ENCODE data around the gene GJB2. TPM values are rescaled to one million over a fixed set of nuclear protein-coding genes. Genes with fewer than 3 reads are reported as not detected.

The GJB2 gene
- total RNA-seq, 8 experiments from 2014 or later = 0.05 to 3.6 (median 0.17) TPM; not detected in 3

DNA sequence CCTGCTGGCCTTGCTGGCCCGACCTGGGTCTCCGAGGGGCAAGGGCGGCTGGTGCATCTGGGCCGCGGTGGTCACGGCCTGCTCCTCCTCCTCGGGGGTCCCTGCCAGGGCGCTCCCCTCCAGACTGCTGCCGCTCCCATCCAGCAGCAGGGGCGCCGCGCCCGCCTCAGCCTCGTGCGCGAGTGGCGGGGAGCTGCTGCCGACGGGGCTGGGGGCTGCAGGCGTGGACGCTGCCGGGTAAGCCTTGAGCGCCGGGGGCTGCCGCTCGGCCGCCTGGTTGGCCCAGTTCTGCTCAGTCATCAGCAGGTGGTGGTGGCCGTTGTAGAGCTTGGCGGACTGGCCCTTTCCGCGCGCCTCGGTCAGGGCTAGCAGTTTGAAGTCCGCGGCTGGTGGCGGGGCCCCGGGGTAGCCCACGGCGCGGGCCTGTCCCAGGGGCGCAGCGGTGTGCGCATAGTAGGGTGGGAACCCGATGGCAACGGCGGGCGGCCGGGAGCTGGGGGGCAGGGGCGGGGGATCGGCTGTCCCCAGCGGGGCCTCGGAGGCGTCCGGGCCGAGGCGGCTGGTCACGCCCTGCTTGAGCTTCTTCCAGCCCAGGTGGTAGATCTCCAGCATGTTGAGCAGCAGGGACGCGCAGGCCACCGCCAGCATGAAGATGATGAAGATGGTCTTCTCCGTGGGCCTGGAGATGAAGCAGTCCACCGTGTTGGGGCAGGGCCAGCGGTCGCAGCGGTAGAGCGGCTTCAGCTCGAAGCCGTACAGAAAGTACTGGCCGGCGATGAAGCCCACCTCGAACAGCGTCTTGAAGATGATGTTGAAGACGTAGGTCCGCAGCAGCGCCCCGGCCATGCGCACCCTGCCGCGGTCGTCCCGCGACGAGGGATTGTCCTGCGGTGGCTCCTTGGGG lies 50.5 kb downstream of the GJB2 start:
- WGBS, 10 experiments = 12 to 100% (median 22%) methylated on average over 5 to 40 of the region's 84 CpGs; no CpG with 5 or more reads in 7 of the 10 experiments
- H3K4me1 ChIP-seq (replicated peaks in 1 of 2) = no peaks in the 10 kb centered on the region
- H3K27ac ChIP-seq = no peak overlapping the region
- ATAC-seq (replicated peaks in 6 of 8) = peak in 3 of 8 experiments; percentile 42 to 46 (median 44)
- H3K4me3 ChIP-seq = no peak overlapping the region
- in situ Hi-C loops (cut with MboI; ENCODE audit: low pct_unique_long_range_greater_than_20kb in 2 of 9, low sequenced_read_pairs in 9 of 9, unreplicated experiment in 9 of 9) = no loop called here

DNA sequence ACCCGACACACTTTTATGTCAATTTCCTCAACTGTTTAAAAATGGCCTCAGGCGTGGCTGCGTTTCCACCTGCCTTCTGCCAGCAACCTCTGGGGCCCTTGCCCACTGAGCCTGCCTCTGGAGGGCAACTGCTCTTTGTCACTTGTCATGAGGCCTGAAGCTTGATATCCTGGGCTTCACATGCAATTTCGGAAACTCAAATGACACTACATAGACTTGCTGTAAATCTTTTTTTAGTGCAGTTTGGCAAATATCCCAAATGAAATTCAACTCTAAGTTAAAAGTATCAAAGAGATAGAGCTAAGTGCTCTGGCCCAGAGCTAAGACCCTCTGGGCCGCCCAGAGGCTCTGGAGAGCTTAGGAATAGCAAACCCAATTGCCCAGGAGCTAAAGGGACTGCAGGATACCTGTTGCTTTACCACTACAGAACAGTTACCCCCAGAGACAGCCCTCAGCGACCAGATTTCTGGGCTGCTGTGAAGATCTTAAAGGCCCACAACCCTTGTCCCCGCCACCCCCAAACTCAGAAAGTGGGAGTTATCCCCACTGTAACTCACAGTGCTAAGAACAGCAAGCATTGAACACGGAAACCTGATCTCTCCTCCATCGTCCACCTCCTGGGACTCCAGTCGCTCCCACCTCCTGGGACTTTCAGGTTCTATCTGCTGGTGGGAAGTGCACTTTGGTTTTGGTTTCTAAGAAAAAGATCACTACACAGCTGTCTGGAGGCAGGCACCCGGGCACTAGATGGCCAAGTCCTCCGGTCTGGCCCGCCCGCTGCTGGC lies 51.3 kb downstream of the GJB2 start:
- in situ Hi-C loops (cut with MboI; ENCODE audit: low pct_unique_long_range_greater_than_20kb in 2 of 9, low sequenced_read_pairs in 9 of 9, unreplicated experiment in 9 of 9) = no loop called here
- Histone ChIP-seq H3K4me3 (no peak overlapping the region), H3K27ac (no peak overlapping the region), H3K4me1 (replicated peaks in 1 of 2) (no peaks in the 10 kb centered on the region)
- ATAC-seq (replicated peaks in 6 of 8) = peak in 1 of 8 experiments; percentile 7
- WGBS, 10 experiments = 42 to 100% (median 69%) methylated on average over 1 to 8 of the region's 14 CpGs; no CpG with 5 or more reads in 1 of the 10 experiments

DNA sequence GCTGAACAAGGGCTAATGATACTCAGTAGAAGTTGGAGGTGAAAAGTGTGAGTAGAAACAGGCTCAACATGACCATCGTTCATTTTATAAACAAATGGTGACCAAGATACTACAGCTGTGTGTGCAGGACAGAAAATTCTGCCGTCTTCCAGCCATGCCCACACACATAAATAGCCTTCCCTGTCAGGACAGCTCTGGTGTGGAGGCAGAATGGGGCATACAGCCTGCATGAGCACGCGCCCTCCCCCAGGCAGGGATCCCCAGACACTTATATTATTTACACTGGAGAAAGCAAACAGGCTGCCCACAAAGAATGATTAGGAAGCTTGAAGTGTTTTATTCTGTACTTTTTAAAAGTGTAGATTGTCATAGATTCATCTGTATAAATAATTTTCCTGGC lies 52.3 kb downstream of the GJB2 start:
- H3K4me1 ChIP-seq (replicated peaks in 1 of 2) = no peaks in the 10 kb centered on the region
- ATAC-seq (replicated peaks in 6 of 8) = peak in 2 of 8 experiments; percentile 40 to 71
- no peak overlapping the region for H3K4me3 ChIP-seq
- no peak overlapping the region for H3K27ac ChIP-seq
- in situ Hi-C loops (cut with MboI; ENCODE audit: low pct_unique_long_range_greater_than_20kb in 2 of 9, low sequenced_read_pairs in 9 of 9, unreplicated experiment in 9 of 9) = no loop called here
- 38 to 100% (median 70%) methylated on average over 1 to 3 of the region's 4 CpGs; no CpG with 5 or more reads in 3 of the 10 experiments for WGBS, 10 experiments

DNA sequence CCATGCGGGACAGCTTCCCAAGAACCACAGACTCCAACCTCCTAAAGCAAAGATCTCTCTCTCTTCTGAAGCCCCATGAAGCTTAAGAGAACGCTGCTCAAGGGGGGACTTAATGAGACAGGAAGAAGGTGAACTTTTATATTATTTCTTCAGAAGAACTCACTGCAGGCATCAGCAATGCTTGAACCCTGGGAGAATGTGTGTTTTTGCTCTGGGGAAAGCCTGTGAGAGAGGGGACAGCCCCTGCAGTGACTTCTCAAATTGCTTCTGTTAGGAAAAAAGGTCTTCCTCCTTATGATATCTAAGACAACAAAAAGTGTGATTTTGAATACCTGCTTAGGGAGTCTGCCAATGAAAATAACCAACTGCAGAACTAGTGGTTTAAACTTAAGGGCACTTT lies 54.9 kb downstream of the GJB2 start:
- no peak for ATAC-seq (replicated peaks in 6 of 8)
- in situ Hi-C loops (cut with MboI; ENCODE audit: low pct_unique_long_range_greater_than_20kb in 2 of 9, low sequenced_read_pairs in 9 of 9, unreplicated experiment in 9 of 9) = no loop called here
- H3K4me3 ChIP-seq = no peak overlapping the region
- no peaks in the 10 kb centered on the region for H3K4me1 ChIP-seq (replicated peaks in 1 of 2)
- no peak overlapping the region for H3K27ac ChIP-seq
- WGBS, 10 experiments = 40 to 60% (median 59%) methylated on average over 1 to 2 of the region's 2 CpGs; no CpG with 5 or more reads in 7 of the 10 experiments

Other genes with a start within 250 kb of the GJB2 start
- 10 to 100 TPM; 45.5 to 97.6 (median 77.7) TPM for gene ZMYM2, start 234.2 kb downstream of the GJB2 start, total RNA-seq
- gene GJA3, start 31.9 kb downstream of the GJB2 start, total RNA-seq = under 1 TPM in 6 of 8 experiments, not detected in 2; 0.08 to 0.36 (median 0.18) TPM
- gene GJB6, start 39.4 kb upstream of the GJB2 start, total RNA-seq = under 1 TPM in 2 of 8 experiments, not detected in 6; 0.19 to 0.50 TPM